ENCODE data around the gene USP34. TPM values are rescaled to one million over a fixed set of nuclear protein-coding genes. Genes with fewer than 3 reads are reported as not detected.

Gene USP34
- total and polyA plus RNA-seq, 9 of the 15 experiments (the other 6 are each of a cell fraction or from before 2014, with no cell fraction given) = 19.8 to 108 (median 67.8) TPM

DNA sequence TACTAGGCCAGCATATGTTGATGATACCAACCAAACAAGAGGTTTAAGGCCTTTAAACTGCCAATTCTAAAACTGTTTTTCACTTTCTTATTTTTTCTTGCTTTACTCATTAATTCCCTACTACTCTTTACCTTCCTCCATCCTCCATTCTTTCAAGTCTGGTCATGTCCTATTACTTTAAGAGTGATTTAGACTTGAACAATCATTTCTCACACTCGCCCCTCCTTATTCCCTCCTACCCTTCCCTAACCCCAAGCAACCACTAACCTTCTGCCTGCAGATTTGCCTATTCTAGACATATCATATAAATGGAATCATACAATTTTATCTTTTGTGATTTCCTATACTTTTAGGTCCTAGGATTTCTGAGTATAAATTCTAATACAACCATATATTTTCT lies 127.7 kb downstream of the USP34 start:
- FAIRE-seq = peak; percentile 11
- H3K27me3 ChIP-seq (ENCODE audit: control insufficient read depth in 2 of 2, insufficient read depth in 2 of 2, low read length in 2 of 2) = no peaks in the 10 kb centered on the region
- intact Hi-C loops (cut with micrococcal nuclease) (no loop called here), in situ Hi-C loops (cut with MboI) (no loop called here)
- no peak for ATAC-seq
- H4K20me1 ChIP-seq (replicated peaks; ENCODE audit: control insufficient read depth, insufficient read depth, low read length) = no peaks in the 10 kb centered on the region; the same call in 1 of the 2 replicates
- ChIA-PET POLR2A (no interaction called here), CTCF (ENCODE audit: low intra/inter-chr PET ratio) (no interaction called here)
- no peak overlapping the region for H3K27ac ChIP-seq (ENCODE audit: extremely low read depth, low read depth, low read length)
- WGBS (ENCODE audit: insufficient coverage, low coverage, missing lambda C conversion rate) = 92% methylated on average over 1 of the region's 1 CpG
- DNase-seq (ENCODE audit: extremely low read depth in 1 of 4, low spot score in 3 of 4) = no peak
- no TSS peak for BruUV-seq (replicated peaks)
- H3K9ac ChIP-seq (ENCODE audit: insufficient read depth in 1 of 2, low read depth in 2 of 2, low read length in 2 of 2) = no peak overlapping the region
- H3K4me3 ChIP-seq = no peak overlapping the region
- H3K36me3 ChIP-seq (ENCODE audit: control insufficient read depth, insufficient read depth, low read length) = peaks cover 93% of the 10 kb centered on the region
- H3K9me1 ChIP-seq (ENCODE audit: control insufficient read depth, insufficient read depth, low read length) = no peaks in the 10 kb centered on the region
- no peaks in the 10 kb centered on the region for H3K9me3 ChIP-seq (replicated peaks; ENCODE audit: control insufficient read depth, insufficient read depth, low read depth, low read length)
- H2AFZ ChIP-seq (ENCODE audit: low read depth, low read length) = no peak overlapping the region
- peaks cover 10% of the 10 kb centered on the region; the same call in 2 of the 3 replicates for H3K79me2 ChIP-seq (ENCODE audit: control insufficient read depth, insufficient read depth, low read length)
- H3K4me2 ChIP-seq (ENCODE audit: insufficient read depth, low read length) = no peak overlapping the region
- no peaks in the 10 kb centered on the region for H3K4me1 ChIP-seq (replicated peaks in 1 of 2; ENCODE audit: control insufficient read depth in 2 of 2, insufficient read depth in 2 of 2, low read length in 2 of 2)
- no peak for TF ChIP-seq SMAD3 (CRISPR knock-in tag; conservative IDR thresholded peaks at IDR 0.05)
- no peak for TF ChIP-seq HDAC1 (IDR thresholded peaks at IDR 0.05)
- TF ChIP-seq, protein P1, sequence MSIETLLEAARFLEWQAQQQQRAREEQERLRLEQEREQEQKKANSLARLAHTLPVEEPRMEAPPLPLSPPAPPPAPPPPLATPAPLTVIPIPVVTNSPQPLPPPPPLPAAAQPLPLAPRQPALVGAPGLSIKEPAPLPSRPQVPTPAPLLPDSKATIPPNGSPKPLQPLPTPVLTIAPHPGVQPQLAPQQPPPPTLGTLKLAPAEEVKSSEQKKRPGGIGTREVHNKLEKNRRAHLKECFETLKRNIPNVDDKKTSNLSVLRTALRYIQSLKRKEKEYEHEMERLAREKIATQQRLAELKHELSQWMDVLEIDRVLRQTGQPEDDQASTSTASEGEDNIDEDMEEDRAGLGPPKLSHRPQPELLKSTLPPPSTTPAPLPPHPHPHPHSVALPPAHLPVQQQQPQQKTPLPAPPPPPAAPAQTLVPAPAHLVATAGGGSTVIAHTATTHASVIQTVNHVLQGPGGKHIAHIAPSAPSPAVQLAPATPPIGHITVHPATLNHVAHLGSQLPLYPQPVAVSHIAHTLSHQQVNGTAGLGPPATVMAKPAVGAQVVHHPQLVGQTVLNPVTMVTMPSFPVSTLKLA (conservative IDR thresholded peaks at IDR 0.05) = no peak
- no peak for TF ChIP-seq KAT7 (CRISPR knock-in tag; IDR thresholded peaks at IDR 0.05; ENCODE audit: borderline replicate concordance)
- no peak for TF ChIP-seq HMGN3 (IDR thresholded peaks at IDR 0.05; ENCODE audit: borderline replicate concordance, extremely low read depth, insufficient read length, low read depth, low read length)
- TF ChIP-seq MAZ (CRISPR knock-in tag; conservative IDR thresholded peaks at IDR 0.05 in 1 of 2, IDR thresholded peaks at IDR 0.05 in 1 of 2) = no peak
- TF ChIP-seq ZZZ3 (IDR thresholded peaks at IDR 0.05) = no peak
- TF ChIP-seq SRSF9 (IDR thresholded peaks at IDR 0.05; ENCODE audit: borderline replicate concordance, low read depth, low read length) = no peak
- TF ChIP-seq ZFX (CRISPR knock-in tag; IDR thresholded peaks at IDR 0.05) = no peak
- TF ChIP-seq, protein P2, sequence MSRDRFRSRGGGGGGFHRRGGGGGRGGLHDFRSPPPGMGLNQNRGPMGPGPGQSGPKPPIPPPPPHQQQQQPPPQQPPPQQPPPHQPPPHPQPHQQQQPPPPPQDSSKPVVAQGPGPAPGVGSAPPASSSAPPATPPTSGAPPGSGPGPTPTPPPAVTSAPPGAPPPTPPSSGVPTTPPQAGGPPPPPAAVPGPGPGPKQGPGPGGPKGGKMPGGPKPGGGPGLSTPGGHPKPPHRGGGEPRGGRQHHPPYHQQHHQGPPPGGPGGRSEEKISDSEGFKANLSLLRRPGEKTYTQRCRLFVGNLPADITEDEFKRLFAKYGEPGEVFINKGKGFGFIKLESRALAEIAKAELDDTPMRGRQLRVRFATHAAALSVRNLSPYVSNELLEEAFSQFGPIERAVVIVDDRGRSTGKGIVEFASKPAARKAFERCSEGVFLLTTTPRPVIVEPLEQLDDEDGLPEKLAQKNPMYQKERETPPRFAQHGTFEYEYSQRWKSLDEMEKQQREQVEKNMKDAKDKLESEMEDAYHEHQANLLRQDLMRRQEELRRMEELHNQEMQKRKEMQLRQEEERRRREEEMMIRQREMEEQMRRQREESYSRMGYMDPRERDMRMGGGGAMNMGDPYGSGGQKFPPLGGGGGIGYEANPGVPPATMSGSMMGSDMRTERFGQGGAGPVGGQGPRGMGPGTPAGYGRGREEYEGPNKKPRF (IDR thresholded peaks at IDR 0.05; ENCODE audit: low read depth, low read length) = no peak
- TF ChIP-seq, protein P3, sequence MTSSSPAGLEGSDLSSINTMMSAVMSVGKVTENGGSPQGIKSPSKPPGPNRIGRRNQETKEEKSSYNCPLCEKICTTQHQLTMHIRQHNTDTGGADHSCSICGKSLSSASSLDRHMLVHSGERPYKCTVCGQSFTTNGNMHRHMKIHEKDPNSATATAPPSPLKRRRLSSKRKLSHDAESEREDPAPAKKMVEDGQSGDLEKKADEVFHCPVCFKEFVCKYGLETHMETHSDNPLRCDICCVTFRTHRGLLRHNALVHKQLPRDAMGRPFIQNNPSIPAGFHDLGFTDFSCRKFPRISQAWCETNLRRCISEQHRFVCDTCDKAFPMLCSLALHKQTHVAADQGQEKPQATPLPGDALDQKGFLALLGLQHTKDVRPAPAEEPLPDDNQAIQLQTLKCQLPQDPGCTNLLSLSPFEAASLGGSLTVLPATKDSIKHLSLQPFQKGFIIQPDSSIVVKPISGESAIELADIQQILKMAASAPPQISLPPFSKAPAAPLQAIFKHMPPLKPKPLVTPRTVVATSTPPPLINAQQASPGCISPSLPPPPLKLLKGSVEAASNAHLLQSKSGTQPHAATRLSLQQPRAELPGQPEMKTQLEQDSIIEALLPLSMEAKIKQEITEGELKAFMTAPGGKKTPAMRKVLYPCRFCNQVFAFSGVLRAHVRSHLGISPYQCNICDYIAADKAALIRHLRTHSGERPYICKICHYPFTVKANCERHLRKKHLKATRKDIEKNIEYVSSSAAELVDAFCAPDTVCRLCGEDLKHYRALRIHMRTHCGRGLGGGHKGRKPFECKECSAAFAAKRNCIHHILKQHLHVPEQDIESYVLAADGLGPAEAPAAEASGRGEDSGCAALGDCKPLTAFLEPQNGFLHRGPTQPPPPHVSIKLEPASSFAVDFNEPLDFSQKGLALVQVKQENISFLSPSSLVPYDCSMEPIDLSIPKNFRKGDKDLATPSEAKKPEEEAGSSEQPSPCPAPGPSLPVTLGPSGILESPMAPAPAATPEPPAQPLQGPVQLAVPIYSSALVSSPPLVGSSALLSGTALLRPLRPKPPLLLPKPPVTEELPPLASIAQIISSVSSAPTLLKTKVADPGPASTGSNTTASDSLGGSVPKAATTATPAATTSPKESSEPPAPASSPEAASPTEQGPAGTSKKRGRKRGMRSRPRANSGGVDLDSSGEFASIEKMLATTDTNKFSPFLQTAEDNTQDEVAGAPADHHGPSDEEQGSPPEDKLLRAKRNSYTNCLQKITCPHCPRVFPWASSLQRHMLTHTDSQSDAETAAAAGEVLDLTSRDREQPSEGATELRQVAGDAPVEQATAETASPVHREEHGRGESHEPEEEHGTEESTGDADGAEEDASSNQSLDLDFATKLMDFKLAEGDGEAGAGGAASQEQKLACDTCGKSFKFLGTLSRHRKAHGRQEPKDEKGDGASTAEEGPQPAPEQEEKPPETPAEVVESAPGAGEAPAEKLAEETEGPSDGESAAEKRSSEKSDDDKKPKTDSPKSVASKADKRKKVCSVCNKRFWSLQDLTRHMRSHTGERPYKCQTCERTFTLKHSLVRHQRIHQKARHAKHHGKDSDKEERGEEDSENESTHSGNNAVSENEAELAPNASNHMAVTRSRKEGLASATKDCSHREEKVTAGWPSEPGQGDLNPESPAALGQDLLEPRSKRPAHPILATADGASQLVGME (CRISPR knock-in tag; IDR thresholded peaks at IDR 0.05) = no peak
- TF ChIP-seq CREB1 (IDR thresholded peaks at IDR 0.05) = no peak
- no peak for TF ChIP-seq CREB1 (CRISPR knock-in tag; IDR thresholded peaks at IDR 0.05)

Data from K562 (cell line).